ENCODE data around the gene CA6.
"Not testable (repeated sequence)": the region's sequence is repeated elsewhere in the genome, so short reads cannot be mapped to it uniquely, and the experiment has no call there.

The CA6 gene

GRCh38 chr1:9016455-9016854, 70.8 kb downstream of the CA6 start:
- Histone ChIP-seq H3K4me1 (ENCODE audit: control insufficient read depth, low read depth, low read length) (no peaks in the 10 kb centered on the region), H3K36me3 (ENCODE audit: control insufficient read depth, insufficient read depth, low read length) (no peaks in the 10 kb centered on the region), H3K56ac (ENCODE audit: low read length) (no peak overlapping the region), H2AK5ac (ENCODE audit: low read length) (no peak overlapping the region), H2BK5ac (ENCODE audit: low read length) (no peak overlapping the region), H3K27ac (ENCODE audit: low read depth, low read length) (no peak overlapping the region), H3K4me3 (ENCODE audit: low read length) (no peak overlapping the region), H2BK15ac (replicated peaks; ENCODE audit: low read depth) (no peak overlapping the region), H4K8ac (ENCODE audit: low read depth, low read length) (no peak overlapping the region), H3K4ac (ENCODE audit: low read depth, low read length) (no peak overlapping the region), H3K79me2 (ENCODE audit: control insufficient read depth, insufficient read depth, low read length) (no peaks in the 10 kb centered on the region), H3K23ac (ENCODE audit: low read length) (no peak overlapping the region), H3K27me3 (ENCODE audit: insufficient read depth, low read length, poor library complexity) (no peaks in the 10 kb centered on the region), H2BK120ac (ENCODE audit: low read depth, low read length) (no peak overlapping the region), H4K5ac (ENCODE audit: low read length) (no peak overlapping the region), H3K9ac (ENCODE audit: low read length) (no peak overlapping the region), H3K18ac (ENCODE audit: low read length) (no peak overlapping the region), H3K4me2 (ENCODE audit: low read length) (no peak overlapping the region), H3K79me1 (ENCODE audit: low read length) (no peaks in the 10 kb centered on the region)
- no CpG with 5 or more reads among the region's 5 CpGs for WGBS (ENCODE audit: extremely low coverage, insufficient coverage, low lambda C conversion rate)
- no peak for DNase-seq

- H3K9ac ChIP-seq (ENCODE audit: low read length) = no peak overlapping the region
- WGBS (ENCODE audit: extremely low coverage, insufficient coverage, low lambda C conversion rate) = no CpG with 5 or more reads among the region's 13 CpGs
- no peak overlapping the region for H2BK5ac ChIP-seq (ENCODE audit: low read length)
- H4K5ac ChIP-seq (ENCODE audit: low read length) = no peak overlapping the region
- no peak overlapping the region for H2BK15ac ChIP-seq (replicated peaks; ENCODE audit: low read depth)
- H3K4me1 ChIP-seq (ENCODE audit: control insufficient read depth, low read depth, low read length) = no peaks in the 10 kb centered on the region
- no peaks in the 10 kb centered on the region for H3K36me3 ChIP-seq (ENCODE audit: control insufficient read depth, insufficient read depth, low read length)
- no peak overlapping the region for H3K18ac ChIP-seq (ENCODE audit: low read length)
- H3K4ac ChIP-seq (ENCODE audit: low read depth, low read length) = no peak overlapping the region
- H3K27me3 ChIP-seq (ENCODE audit: insufficient read depth, low read length, poor library complexity) = no peaks in the 10 kb centered on the region
- H3K4me3 ChIP-seq (ENCODE audit: low read length) = no peak overlapping the region
- H2AK5ac ChIP-seq (ENCODE audit: low read length) = no peak overlapping the region
- H2BK120ac ChIP-seq (ENCODE audit: low read depth, low read length) = no peak overlapping the region
- no peak overlapping the region for H4K8ac ChIP-seq (ENCODE audit: low read depth, low read length)
- DNase-seq = no peak
- no peak overlapping the region for H3K27ac ChIP-seq (ENCODE audit: low read depth, low read length)
- no peak overlapping the region for H3K4me2 ChIP-seq (ENCODE audit: low read length)
- no peak overlapping the region for H3K23ac ChIP-seq (ENCODE audit: low read length)
- H3K79me2 ChIP-seq (ENCODE audit: control insufficient read depth, insufficient read depth, low read length) = no peaks in the 10 kb centered on the region
- H3K56ac ChIP-seq (ENCODE audit: low read length) = no peak overlapping the region
- H3K79me1 ChIP-seq (ENCODE audit: low read length) = no peaks in the 10 kb centered on the region
Observed at GRCh38 chr1:9018333-9018732, 72.7 kb downstream of the CA6 start.

DNA sequence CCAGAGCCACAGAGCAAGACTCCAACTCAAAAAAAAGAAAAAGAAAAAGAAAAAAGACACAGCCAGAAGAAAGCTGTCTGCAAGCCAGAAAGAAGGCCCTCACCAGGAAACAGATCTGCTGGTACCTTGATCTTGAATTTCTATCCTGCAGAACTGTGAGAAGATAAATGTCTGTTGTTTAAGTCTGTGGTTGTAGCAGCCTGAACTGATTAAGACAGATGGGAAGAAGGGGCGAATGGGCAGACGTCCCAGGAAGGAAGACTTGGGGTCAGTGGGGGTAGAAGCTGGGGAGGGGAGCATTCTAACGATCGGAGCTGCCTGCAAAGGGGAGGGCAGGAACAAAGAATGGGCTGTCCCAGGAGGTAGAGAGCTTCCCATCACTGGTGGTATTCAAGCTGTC, 74.2 kb downstream of the CA6 start:
- H3K4ac ChIP-seq (ENCODE audit: low read depth, low read length) = no peak overlapping the region
- no peak overlapping the region for H4K5ac ChIP-seq (ENCODE audit: low read length)
- no peak overlapping the region for H2BK15ac ChIP-seq (replicated peaks; ENCODE audit: low read depth)
- no peak overlapping the region for H2BK5ac ChIP-seq (ENCODE audit: low read length)
- no peak overlapping the region for H3K23ac ChIP-seq (ENCODE audit: low read length)
- WGBS (ENCODE audit: extremely low coverage, insufficient coverage, low lambda C conversion rate) = no CpG with 5 or more reads among the region's 4 CpGs
- no peak overlapping the region for H3K9ac ChIP-seq (ENCODE audit: low read length)
- H2BK120ac ChIP-seq (ENCODE audit: low read depth, low read length) = no peak overlapping the region
- H3K79me2 ChIP-seq (ENCODE audit: control insufficient read depth, insufficient read depth, low read length) = no peaks in the 10 kb centered on the region
- no peaks in the 10 kb centered on the region for H3K79me1 ChIP-seq (ENCODE audit: low read length)
- no peak overlapping the region for H3K56ac ChIP-seq (ENCODE audit: low read length)
- no peaks in the 10 kb centered on the region for H3K36me3 ChIP-seq (ENCODE audit: control insufficient read depth, insufficient read depth, low read length)
- H3K27ac ChIP-seq (ENCODE audit: low read depth, low read length) = no peak overlapping the region
- H3K18ac ChIP-seq (ENCODE audit: low read length) = no peak overlapping the region
- H4K8ac ChIP-seq (ENCODE audit: low read depth, low read length) = no peak overlapping the region
- no peak overlapping the region for H3K4me2 ChIP-seq (ENCODE audit: low read length)
- no peak overlapping the region for H2AK5ac ChIP-seq (ENCODE audit: low read length)
- H3K27me3 ChIP-seq (ENCODE audit: insufficient read depth, low read length, poor library complexity) = no peaks in the 10 kb centered on the region
- no peak for DNase-seq
- no peak overlapping the region for H3K4me3 ChIP-seq (ENCODE audit: low read length)
- no peaks in the 10 kb centered on the region for H3K4me1 ChIP-seq (ENCODE audit: control insufficient read depth, low read depth, low read length)

DNA sequence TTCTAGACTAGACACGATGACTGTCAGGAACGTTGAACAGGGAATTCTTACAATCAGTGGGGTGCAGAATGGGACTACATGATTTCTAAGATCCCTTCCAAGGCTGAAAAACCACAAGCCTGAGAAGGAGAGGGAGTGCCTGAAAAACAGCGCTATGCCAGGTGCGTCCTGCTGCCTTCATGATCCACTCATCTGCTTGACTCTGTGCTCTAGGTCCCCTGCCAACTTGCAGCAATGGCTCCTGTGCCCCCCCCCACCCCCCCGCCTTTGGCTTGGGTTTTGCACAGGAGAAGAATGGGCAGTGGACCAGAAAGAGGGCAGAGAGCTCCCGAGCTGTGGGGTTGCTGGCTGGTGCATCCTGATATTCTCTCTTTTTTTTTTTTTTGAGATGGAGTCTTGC, 74.6 kb downstream of the CA6 start:
- Histone ChIP-seq H3K4me2 (ENCODE audit: low read length) (no peak overlapping the region), H3K27me3 (ENCODE audit: insufficient read depth, low read length, poor library complexity) (no peaks in the 10 kb centered on the region)
- no CpG with 5 or more reads among the region's 6 CpGs for WGBS (ENCODE audit: extremely low coverage, insufficient coverage, low lambda C conversion rate)

GRCh38 chr1:9022026-9022738, 76.5 kb downstream of the CA6 start:
- H2BK15ac ChIP-seq (replicated peaks; ENCODE audit: low read depth); H3K27ac ChIP-seq (ENCODE audit: low read depth, low read length); H3K4me2 ChIP-seq (ENCODE audit: low read length); H2BK5ac ChIP-seq (ENCODE audit: low read length); H3K4me3 ChIP-seq (ENCODE audit: low read length); H3K18ac ChIP-seq (ENCODE audit: low read length); H2BK120ac ChIP-seq (ENCODE audit: low read depth, low read length); H3K4ac ChIP-seq (ENCODE audit: low read depth, low read length); H3K56ac ChIP-seq (ENCODE audit: low read length); H3K36me3 ChIP-seq (ENCODE audit: control insufficient read depth, insufficient read depth, low read length); H3K27me3 ChIP-seq (ENCODE audit: insufficient read depth, low read length, poor library complexity); H2AK5ac ChIP-seq (ENCODE audit: low read length); H3K4me1 ChIP-seq (ENCODE audit: control insufficient read depth, low read depth, low read length); H3K9ac ChIP-seq (ENCODE audit: low read length); H3K23ac ChIP-seq (ENCODE audit: low read length); H3K79me2 ChIP-seq (ENCODE audit: control insufficient read depth, insufficient read depth, low read length); H4K8ac ChIP-seq (ENCODE audit: low read depth, low read length); H3K79me1 ChIP-seq (ENCODE audit: low read length); H4K5ac ChIP-seq (ENCODE audit: low read length); DNase-seq: not testable (repeated sequence)
- no CpG with 5 or more reads among the region's 15 CpGs for WGBS (ENCODE audit: extremely low coverage, insufficient coverage, low lambda C conversion rate)

More for the DNA sequence above, 74.6 kb downstream of the CA6 start:
- Histone ChIP-seq H3K79me2 (ENCODE audit: control insufficient read depth, insufficient read depth, low read length) (no peaks in the 10 kb centered on the region), H3K27ac (ENCODE audit: low read depth, low read length) (no peak overlapping the region), H3K56ac (ENCODE audit: low read length) (no peak overlapping the region), H3K23ac (ENCODE audit: low read length) (no peak overlapping the region), H4K8ac (ENCODE audit: low read depth, low read length) (no peak overlapping the region), H2BK5ac (ENCODE audit: low read length) (no peak overlapping the region), H3K4ac (ENCODE audit: low read depth, low read length) (no peak overlapping the region), H4K5ac (ENCODE audit: low read length) (no peak overlapping the region), H2AK5ac (ENCODE audit: low read length) (no peak overlapping the region), H3K4me3 (ENCODE audit: low read length) (no peak overlapping the region), H2BK15ac (replicated peaks; ENCODE audit: low read depth) (no peak overlapping the region), H3K18ac (ENCODE audit: low read length) (no peak overlapping the region), H3K9ac (ENCODE audit: low read length) (no peak overlapping the region), H3K79me1 (ENCODE audit: low read length) (no peaks in the 10 kb centered on the region), H3K4me1 (ENCODE audit: control insufficient read depth, low read depth, low read length) (no peaks in the 10 kb centered on the region), H2BK120ac (ENCODE audit: low read depth, low read length) (no peak overlapping the region), H3K36me3 (ENCODE audit: control insufficient read depth, insufficient read depth, low read length) (no peaks in the 10 kb centered on the region)
- DNase-seq = no peak

- no peak overlapping the region for H3K18ac ChIP-seq (ENCODE audit: low read length)
- H3K56ac ChIP-seq (ENCODE audit: low read length) = no peak overlapping the region
- no peak overlapping the region for H3K9ac ChIP-seq (ENCODE audit: low read length)
- H3K27me3 ChIP-seq (ENCODE audit: insufficient read depth, low read length, poor library complexity) = no peaks in the 10 kb centered on the region
- no peak overlapping the region for H3K4ac ChIP-seq (ENCODE audit: low read depth, low read length)
- no peak overlapping the region for H2AK5ac ChIP-seq (ENCODE audit: low read length)
- H4K5ac ChIP-seq (ENCODE audit: low read length) = no peak overlapping the region
- H4K8ac ChIP-seq (ENCODE audit: low read depth, low read length) = no peak overlapping the region
- no peak overlapping the region for H3K4me2 ChIP-seq (ENCODE audit: low read length)
- H3K79me1 ChIP-seq (ENCODE audit: low read length) = no peaks in the 10 kb centered on the region
- no peak overlapping the region for H3K27ac ChIP-seq (ENCODE audit: low read depth, low read length)
- no peak overlapping the region for H2BK15ac ChIP-seq (replicated peaks; ENCODE audit: low read depth)
- no peak overlapping the region for H3K23ac ChIP-seq (ENCODE audit: low read length)
- no peak for DNase-seq
- no peaks in the 10 kb centered on the region for H3K36me3 ChIP-seq (ENCODE audit: control insufficient read depth, insufficient read depth, low read length)
- no CpG with 5 or more reads among the region's 10 CpGs for WGBS (ENCODE audit: extremely low coverage, insufficient coverage, low lambda C conversion rate)
- H3K79me2 ChIP-seq (ENCODE audit: control insufficient read depth, insufficient read depth, low read length) = no peaks in the 10 kb centered on the region
- H2BK5ac ChIP-seq (ENCODE audit: low read length) = no peak overlapping the region
- H3K4me3 ChIP-seq (ENCODE audit: low read length) = no peak overlapping the region
- H3K4me1 ChIP-seq (ENCODE audit: control insufficient read depth, low read depth, low read length) = no peaks in the 10 kb centered on the region
- no peak overlapping the region for H2BK120ac ChIP-seq (ENCODE audit: low read depth, low read length)
Observed at GRCh38 chr1:9022773-9023172, 77.1 kb downstream of the CA6 start.

Data from mesendoderm (in vitro differentiated cells).